22Rv1 (cell line): Measurements from ENCODE around the gene SYTL1.

Experiments
- ZFX ChIP-seq: fragments of 450-650 bp; IDR thresholded peaks from 2 replicates; pipeline ENCODE4 v1.6.1; 2017; ENCODE audit warnings: antibody characterized with exemption, borderline replicate concordance
- TF ChIP-seq, protein P1 (sequence below): fragments of 450-650 bp; IDR thresholded peaks from 2 replicates; pipeline ENCODE4 v1.5.1; 2017; ENCODE audit warnings: mild to moderate bottlenecking

DNA sequence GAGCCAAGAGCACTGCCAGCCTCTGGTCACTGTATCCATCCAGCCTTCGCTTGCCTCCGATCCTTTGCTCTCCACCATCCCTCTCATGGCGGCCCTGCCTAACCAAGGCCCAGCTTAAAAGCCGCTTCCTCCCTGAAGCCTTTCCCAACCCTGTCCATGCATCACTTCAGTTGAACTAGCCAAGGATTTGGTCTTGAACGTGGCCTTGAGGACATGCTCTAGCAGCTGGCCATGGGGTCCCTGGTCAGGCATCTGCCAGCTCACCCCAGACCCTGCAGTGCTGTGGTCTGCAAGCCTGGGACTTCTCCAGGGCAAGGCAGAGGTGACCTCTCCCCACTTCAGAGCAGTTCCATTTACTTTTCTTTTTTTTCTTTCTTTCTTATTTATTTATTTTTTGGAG lies 5.1 kb upstream of the SYTL1 start:
- TF ChIP-seq, protein P1, sequence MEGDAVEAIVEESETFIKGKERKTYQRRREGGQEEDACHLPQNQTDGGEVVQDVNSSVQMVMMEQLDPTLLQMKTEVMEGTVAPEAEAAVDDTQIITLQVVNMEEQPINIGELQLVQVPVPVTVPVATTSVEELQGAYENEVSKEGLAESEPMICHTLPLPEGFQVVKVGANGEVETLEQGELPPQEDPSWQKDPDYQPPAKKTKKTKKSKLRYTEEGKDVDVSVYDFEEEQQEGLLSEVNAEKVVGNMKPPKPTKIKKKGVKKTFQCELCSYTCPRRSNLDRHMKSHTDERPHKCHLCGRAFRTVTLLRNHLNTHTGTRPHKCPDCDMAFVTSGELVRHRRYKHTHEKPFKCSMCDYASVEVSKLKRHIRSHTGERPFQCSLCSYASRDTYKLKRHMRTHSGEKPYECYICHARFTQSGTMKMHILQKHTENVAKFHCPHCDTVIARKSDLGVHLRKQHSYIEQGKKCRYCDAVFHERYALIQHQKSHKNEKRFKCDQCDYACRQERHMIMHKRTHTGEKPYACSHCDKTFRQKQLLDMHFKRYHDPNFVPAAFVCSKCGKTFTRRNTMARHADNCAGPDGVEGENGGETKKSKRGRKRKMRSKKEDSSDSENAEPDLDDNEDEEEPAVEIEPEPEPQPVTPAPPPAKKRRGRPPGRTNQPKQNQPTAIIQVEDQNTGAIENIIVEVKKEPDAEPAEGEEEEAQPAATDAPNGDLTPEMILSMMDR, result no peak
- no peak for TF ChIP-seq ZFX
